GM18505 (cell line): Measurements from ENCODE around the gene CDC123.
"Not testable (repeated sequence)": the region's sequence is repeated elsewhere in the genome, so short reads cannot be mapped to it uniquely, and the experiment has no call there.

ENCODE experiments used
- ATAC-seq: cut with Tn5 transposase; IDR thresholded peaks from one replicate; pipeline ENCODE4 v1.9.1; 2021; ENCODE audit not compliant: unreplicated experiment
- POLR2A ChIP-seq: IDR thresholded peaks from 4 replicates; pipeline ENCODE4 v1.6.1; 2011; ENCODE audit warnings: borderline replicate concordance; ENCODE audit not compliant: insufficient read depth, insufficient read length; ENCODE audit errors: extremely low read depth

The CDC123 gene

DNA sequence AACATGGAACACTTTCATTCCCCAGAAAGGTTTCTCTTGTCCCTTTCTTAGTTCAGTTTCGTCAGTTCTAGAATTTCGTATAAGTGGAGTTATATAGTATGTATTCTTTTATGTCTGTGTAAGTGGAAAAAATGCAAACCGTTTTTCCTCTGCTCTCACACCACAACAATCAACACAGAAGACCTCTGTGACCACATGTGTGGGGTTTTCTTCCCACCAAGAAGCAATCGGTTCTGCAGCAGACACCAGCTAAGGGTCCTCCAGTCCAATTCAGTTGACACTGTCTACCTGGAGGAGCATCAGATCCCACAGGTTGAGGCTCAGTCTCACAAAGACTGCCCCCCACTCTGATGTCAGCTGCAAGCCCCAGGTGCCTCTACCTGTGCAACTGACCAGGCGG is 6.2 kb downstream of the CDC123 start:
- ATAC-seq = no peak
- no peak for TF ChIP-seq POLR2A

- no peak for TF ChIP-seq POLR2A
- no peak for ATAC-seq
Measured at GRCh38 chr10:12205082-12205481, 9.1 kb downstream of the CDC123 start.

DNA sequence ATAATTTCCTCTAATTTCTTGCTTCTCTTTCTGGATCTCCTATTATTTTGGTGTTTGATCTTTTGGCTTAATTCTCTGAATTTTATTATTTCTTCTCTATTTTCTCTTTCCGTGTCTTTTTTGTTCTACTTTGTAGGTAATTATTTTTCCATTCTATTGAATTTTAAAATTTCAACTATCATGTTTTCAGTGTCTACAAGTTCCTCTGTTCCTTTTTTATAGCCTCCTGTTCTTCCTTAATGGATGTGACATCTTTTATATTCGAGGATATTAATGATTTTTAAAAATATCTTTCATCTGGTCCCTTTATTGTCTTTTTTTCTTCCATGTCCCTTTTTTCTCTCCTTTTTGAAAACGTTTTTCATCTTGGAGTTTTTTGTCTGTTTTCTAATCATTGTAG is 11.1 kb downstream of the CDC123 start:
- no peak for ATAC-seq
- no peak for TF ChIP-seq POLR2A

- TF ChIP-seq POLR2A = no peak
- no peak for ATAC-seq
Measured at GRCh38 chr10:12208460-12208859, 12.5 kb downstream of the CDC123 start.

- ATAC-seq = no peak
- TF ChIP-seq POLR2A = no peak
Measured at GRCh38 chr10:12212454-12212853, 16.5 kb downstream of the CDC123 start.

DNA sequence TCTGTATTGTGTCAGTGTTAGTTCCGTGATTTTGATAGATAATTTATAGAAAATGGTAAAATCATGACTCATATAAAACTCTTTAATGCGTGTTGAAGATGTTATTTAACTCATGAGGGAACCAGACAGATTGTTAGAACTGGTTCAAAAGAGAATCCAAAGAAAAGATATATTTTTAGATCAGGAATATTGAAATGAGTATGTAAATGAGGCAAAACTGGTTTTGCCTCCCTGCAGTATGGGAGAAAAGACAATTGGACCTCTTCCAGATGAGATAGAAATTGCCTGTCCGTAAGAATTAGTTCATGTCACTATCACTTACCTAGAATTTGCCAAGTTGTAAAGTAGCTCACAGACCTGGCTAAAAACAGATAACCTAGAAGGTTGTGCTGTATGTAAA is 17.6 kb downstream of the CDC123 start:
- no peak for TF ChIP-seq POLR2A
- no peak for ATAC-seq

GRCh38 chr10:12214093-12214492 is 18.1 kb downstream of the CDC123 start:
- TF ChIP-seq POLR2A = no peak
- ATAC-seq = no peak

- no peak for TF ChIP-seq POLR2A
- ATAC-seq = no peak
Measured at GRCh38 chr10:12214763-12215218, 18.8 kb downstream of the CDC123 start.

DNA sequence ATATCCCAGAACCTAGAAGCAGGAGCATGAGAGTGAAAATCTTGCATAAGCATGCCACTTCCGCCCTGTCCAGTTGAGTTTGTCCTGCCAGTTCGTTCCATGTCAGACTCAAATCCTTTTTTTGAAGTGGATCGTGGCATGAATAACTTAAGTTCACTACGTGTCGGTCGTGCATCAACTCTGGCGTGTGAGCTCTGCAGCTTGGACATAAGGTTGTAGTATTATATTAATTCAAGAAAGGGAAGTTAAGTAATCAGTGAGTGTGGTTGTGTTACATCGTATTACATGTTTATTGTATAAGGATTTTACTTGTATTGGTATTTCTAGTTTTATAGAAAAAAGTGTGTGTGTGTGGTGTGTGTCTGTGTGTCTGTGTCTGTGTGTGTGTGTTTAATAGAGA is 23.0 kb downstream of the CDC123 start:
- ATAC-seq = no peak
- TF ChIP-seq POLR2A = no peak

- TF ChIP-seq POLR2A = no peak
- no peak for ATAC-seq
Measured at GRCh38 chr10:12221323-12222298, 25.6 kb downstream of the CDC123 start.

DNA sequence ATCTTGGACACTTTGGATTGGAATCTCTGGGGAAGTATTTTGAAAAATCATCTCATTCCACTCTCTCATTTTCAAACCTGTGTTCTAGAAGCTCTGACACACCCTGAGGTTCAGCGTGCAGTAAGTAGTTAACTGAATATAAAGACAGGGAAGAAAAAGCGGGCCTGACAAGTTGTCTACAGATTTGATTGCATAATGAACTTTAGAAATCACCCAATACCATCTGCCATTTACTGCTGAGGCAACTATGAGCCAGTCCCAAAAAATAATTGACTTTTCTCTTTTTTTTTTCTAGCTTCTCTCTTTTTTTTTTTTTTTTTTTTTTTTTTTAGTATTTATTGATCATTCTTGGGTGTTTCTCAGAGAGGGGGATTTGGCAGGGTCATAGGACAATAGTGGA is 29.5 kb downstream of the CDC123 start:
- no peak for ATAC-seq
- no peak for TF ChIP-seq POLR2A

GRCh38 chr10:12226438-12226837 is 30.4 kb downstream of the CDC123 start:
- not testable (repeated sequence) for ATAC-seq

- no peak for TF ChIP-seq POLR2A
Measured at GRCh38 chr10:12228851-12229250, 32.9 kb downstream of the CDC123 start.

GRCh38 chr10:12234687-12235086 is 38.7 kb downstream of the CDC123 start:
- ATAC-seq = not testable (repeated sequence)

More at GRCh38 chr10:12228851-12229250, 32.9 kb downstream of the CDC123 start:
- no peak for ATAC-seq

DNA sequence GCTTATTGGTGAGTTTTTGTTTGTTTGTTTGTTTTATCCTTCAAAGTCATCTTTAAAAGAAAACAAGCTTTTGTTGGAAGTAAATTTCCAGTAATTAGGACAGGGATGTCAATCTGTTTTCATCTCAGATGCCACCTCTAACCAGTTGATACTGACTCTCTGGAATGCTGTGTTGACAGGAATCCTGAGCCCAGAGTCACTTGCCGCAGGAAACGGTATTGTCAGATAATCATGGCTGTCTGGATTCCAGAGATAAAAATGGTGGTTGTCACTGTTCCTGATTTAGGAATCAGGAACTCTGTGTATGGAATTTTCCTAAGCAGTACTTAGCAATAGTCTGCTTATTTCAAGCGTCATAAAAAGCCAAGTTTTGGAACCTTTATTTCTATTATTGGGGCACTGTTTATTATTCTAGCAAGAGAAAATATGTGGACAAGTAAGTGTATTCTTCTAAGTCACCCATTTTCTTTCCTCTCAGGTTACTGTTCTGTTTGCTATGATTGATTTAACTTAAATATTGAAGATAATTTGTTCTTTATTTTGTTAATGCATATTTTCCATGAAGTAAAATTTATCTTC is 39.2 kb downstream of the CDC123 start:
- TF ChIP-seq POLR2A = no peak
- no peak for ATAC-seq

GRCh38 chr10:12235796-12236195 is 39.8 kb downstream of the CDC123 start:
- ATAC-seq = no peak
- no peak for TF ChIP-seq POLR2A
